ENCODE data around the gene ASF1A.

The ASF1A gene

GRCh38 chr6:118930680-118931079, 36.7 kb downstream of the ASF1A start:
- POLR2A ChIA-PET, result no interaction called here
- CTCF ChIA-PET, result no interaction called here
- DNase-seq (ENCODE audit: extremely low spot score), result no peak
- no peak for TF ChIP-seq CTCF (IDR thresholded peaks at IDR 0.05; ENCODE audit: control extremely low read depth, extremely low read depth, low read depth, missing control alignments)

- DNase-seq (ENCODE audit: extremely low spot score), result no peak
- ChIA-PET POLR2A (no interaction called here), CTCF (no interaction called here)
- TF ChIP-seq CTCF (IDR thresholded peaks at IDR 0.05; ENCODE audit: control extremely low read depth, extremely low read depth, low read depth, missing control alignments), result no peak
Measured at GRCh38 chr6:118931436-118931835, 37.5 kb downstream of the ASF1A start.

- DNase-seq (ENCODE audit: extremely low spot score), result no peak
- ChIA-PET CTCF (interaction anchor here (1.2 kb wide), 1 partner anchor 228 kb away, joined by 3 read pairs; no protein-coding TSS in a partner anchor), POLR2A (no interaction called here)
- TF ChIP-seq CTCF (IDR thresholded peaks at IDR 0.05; ENCODE audit: control extremely low read depth, extremely low read depth, low read depth, missing control alignments), result no peak
Measured at GRCh38 chr6:118932421-118932820, 38.5 kb downstream of the ASF1A start.

- POLR2A ChIA-PET, result no interaction called here
- no peak for DNase-seq (ENCODE audit: extremely low spot score)
- no peak for TF ChIP-seq CTCF (IDR thresholded peaks at IDR 0.05; ENCODE audit: control extremely low read depth, extremely low read depth, low read depth, missing control alignments)
- CTCF ChIA-PET, result interaction anchor here (1.2 kb wide), 1 partner anchor 37 kb away, joined by 3 read pairs; no protein-coding TSS in a partner anchor
Measured at GRCh38 chr6:118933855-118934460, 40.0 kb downstream of the ASF1A start.

- no peak for TF ChIP-seq CTCF (IDR thresholded peaks at IDR 0.05; ENCODE audit: control extremely low read depth, extremely low read depth, low read depth, missing control alignments)
- POLR2A ChIA-PET, result no interaction called here
- DNase-seq (ENCODE audit: extremely low spot score), result peak; percentile 95
- CTCF ChIA-PET, result interaction anchor here (1.2 kb wide), 1 partner anchor 38 kb away, joined by 3 read pairs; no protein-coding TSS in a partner anchor
Measured at GRCh38 chr6:118934461-118935330, 40.7 kb downstream of the ASF1A start, which contains the start of gene MCM9. Gene MCM9 (minus strand): TSS chr6:118935159. CDS start chr6:118931723, 3,436 bp downstream.

- DNase-seq (ENCODE audit: extremely low spot score), result no peak
- ChIA-PET POLR2A (no interaction called here), CTCF (no interaction called here)
- TF ChIP-seq CTCF (IDR thresholded peaks at IDR 0.05; ENCODE audit: control extremely low read depth, extremely low read depth, low read depth, missing control alignments), result no peak
Measured at GRCh38 chr6:118935331-118935668, 41.3 kb downstream of the ASF1A start.

All from GM10248 (cell line).